ENCODE measurements around the gene ISCA2.

The ISCA2 gene

DNA sequence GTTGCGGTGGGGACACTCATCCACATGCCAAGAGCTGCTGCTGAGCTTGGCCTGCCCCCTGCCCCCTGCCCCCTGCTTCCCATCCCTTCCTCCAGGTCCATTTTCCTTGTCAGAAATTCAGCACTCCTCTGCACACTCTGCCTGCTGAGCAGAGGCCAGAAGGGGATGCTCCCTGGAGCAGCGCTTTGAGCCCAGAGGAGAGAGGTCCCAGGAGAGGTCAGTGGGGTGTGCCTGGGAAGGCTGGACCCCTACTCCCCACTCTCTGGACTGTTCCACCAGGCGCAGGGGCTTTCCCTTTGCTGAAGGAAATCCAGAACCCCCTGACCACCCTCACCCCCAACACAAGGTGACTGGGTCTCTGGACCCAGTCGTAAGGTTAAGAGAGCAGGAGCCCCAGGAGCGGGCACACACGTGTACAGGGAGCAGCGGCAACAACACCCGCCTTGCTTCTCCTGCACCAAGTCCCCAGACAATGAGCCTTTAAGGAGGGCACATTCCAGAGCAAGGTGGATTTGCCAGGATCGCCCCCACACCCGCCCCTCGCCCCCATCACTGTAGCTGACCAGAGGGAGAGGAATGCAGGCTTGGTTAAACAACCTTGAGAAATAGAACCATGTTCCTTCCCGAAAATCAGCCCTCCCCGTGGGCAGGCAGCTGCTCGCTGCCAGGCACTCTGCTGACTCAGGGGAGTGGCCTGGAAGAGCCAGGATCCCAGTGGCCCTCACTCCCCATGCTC, 30.7 kb downstream of the ISCA2 start:
- DNase-seq (ENCODE audit: extremely low read depth, low read depth), result no peak
- TF ChIP-seq, protein P1, sequence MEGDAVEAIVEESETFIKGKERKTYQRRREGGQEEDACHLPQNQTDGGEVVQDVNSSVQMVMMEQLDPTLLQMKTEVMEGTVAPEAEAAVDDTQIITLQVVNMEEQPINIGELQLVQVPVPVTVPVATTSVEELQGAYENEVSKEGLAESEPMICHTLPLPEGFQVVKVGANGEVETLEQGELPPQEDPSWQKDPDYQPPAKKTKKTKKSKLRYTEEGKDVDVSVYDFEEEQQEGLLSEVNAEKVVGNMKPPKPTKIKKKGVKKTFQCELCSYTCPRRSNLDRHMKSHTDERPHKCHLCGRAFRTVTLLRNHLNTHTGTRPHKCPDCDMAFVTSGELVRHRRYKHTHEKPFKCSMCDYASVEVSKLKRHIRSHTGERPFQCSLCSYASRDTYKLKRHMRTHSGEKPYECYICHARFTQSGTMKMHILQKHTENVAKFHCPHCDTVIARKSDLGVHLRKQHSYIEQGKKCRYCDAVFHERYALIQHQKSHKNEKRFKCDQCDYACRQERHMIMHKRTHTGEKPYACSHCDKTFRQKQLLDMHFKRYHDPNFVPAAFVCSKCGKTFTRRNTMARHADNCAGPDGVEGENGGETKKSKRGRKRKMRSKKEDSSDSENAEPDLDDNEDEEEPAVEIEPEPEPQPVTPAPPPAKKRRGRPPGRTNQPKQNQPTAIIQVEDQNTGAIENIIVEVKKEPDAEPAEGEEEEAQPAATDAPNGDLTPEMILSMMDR (IDR thresholded peaks at IDR 0.05; ENCODE audit: low read depth, low read length), result no peak

GRCh38 chr14:74524812-74525135, 31.2 kb downstream of the ISCA2 start:
- TF ChIP-seq, protein P1 (IDR thresholded peaks at IDR 0.05; ENCODE audit: low read depth, low read length), result no peak
- no peak for DNase-seq (ENCODE audit: extremely low read depth, low read depth)

- no peak for DNase-seq (ENCODE audit: extremely low read depth, low read depth)
Observed at GRCh38 chr14:74525361-74525851, 31.8 kb downstream of the ISCA2 start.

DNA sequence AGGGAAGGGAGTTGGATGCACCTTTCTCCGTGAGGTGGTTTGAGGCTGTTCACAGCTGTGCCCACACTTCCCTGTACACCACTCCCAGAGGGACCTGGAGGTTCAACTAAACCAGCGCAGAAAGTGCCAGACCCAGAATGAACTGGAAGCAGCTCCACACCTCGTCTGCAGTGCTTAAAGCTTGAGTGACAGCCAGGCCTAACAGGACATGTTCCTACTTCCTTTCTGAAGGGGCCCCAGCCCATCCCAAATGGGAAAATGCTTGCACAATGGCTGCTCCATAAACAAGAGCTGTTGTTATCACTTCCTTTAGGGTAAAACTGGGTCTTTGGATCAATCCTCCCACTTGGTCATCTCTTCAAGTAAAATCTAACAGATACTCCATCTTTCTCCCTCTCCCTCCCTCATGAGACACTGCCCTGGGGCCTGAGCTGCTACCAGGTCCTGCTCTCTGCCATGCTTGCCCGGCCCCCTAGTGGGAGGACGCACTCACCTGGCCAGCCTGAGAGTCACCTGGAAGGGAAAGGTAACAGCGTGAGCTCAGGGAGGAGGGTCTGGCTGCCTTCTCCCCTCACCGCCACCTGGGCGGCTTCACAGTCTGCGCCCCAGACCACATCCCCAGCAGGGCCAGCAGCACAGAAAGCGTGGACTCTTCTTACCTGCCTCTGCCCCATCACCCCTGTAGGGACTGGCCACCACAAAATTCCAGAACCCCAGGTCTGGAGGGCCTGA, 33.5 kb downstream of the ISCA2 start:
- DNase-seq (ENCODE audit: extremely low read depth, low read depth), result no peak

More at GRCh38 chr14:74525361-74525851, 31.8 kb downstream of the ISCA2 start:
- TF ChIP-seq, protein P1 (IDR thresholded peaks at IDR 0.05; ENCODE audit: low read depth, low read length), result no peak

DNA sequence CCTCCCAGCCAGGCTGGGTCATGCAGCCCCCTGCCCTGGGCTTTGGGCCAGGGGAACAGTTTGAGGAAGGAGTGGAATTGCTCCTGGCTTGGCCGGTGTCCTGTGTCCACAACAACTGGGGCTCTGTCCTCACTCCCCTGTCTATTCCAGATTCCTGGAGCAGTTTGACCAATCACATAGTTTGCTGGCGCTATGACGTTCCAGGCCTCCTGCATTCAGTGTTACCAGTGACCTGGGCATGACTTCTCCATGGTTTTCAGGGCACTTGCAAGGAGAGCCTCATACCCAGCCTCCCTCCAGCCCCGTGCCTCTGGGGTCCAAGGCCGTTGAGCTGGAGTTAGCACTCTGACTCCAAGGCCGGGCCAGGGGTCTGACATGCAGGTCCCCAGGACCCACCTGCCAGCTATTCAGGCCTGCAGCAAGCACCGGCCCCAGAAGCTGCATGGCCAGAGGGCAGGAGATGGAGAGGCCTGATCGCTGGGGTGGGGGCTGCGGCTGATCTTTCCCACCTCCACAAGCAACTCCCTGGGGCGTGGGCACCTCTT, 34.2 kb downstream of the ISCA2 start:
- DNase-seq (ENCODE audit: extremely low read depth, low read depth), result no peak
- TF ChIP-seq, protein P1 (IDR thresholded peaks at IDR 0.05; ENCODE audit: low read depth, low read length), result no peak

More for the DNA sequence above, 33.5 kb downstream of the ISCA2 start:
- TF ChIP-seq, protein P1 (IDR thresholded peaks at IDR 0.05; ENCODE audit: low read depth, low read length), result no peak

- no peak for DNase-seq (ENCODE audit: extremely low read depth, low read depth)
- TF ChIP-seq, protein P1 (IDR thresholded peaks at IDR 0.05; ENCODE audit: low read depth, low read length), result no peak
Observed at GRCh38 chr14:74528406-74528805, 34.8 kb downstream of the ISCA2 start.

DNA sequence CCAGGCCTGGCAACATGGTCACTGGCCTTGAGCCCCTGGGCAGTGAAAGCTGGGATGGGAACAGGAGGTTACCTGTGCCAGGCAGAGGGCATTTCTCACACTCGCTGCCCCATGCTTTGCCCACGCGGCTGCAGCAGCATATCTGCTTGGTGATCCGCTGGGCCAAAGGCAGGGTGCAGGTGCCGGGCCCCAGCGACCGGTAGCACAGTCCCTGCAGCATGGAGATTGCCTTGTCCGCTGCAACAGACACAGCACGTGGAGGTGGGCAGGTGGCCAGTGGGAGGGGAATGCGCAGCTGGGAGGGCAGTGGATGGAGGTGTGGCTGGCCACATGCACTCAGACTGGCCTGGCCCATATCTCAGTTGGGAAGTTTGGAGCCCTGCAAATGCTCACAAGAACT, 35.3 kb downstream of the ISCA2 start:
- TF ChIP-seq, protein P1 (IDR thresholded peaks at IDR 0.05; ENCODE audit: low read depth, low read length), result no peak

More for the DNA sequence above, 35.3 kb downstream of the ISCA2 start:
- no peak for DNase-seq (ENCODE audit: extremely low read depth, low read depth)
